Lower lobe of right lung (tissue), 2 donors: ENCODE results near the gene MOCS2. TPM values are rescaled to one million over a fixed set of nuclear protein-coding genes. Genes with fewer than 3 reads are reported as not detected.

Experiments used
- ATAC-seq, 2 donors: fragments of 200-7000 bp; cut with Tn5 transposase; one replicate each; pipeline ENCODE4 v1.9.1; 2020 to 2022; ENCODE audit warnings: mild to moderate bottlenecking in 2 of 2, moderate library complexity in 2 of 2
- DNase-seq: peaks from one replicate; pipeline ENCODE4 v3.0.0-alpha.2; 2020
- H3K27ac ChIP-seq: fragments of 200-600 bp; one replicate; pipeline ENCODE4 v1.8.0; 2022
- H3K27me3 ChIP-seq: fragments of 200-600 bp; one replicate; pipeline ENCODE4 v1.8.0; 2022; ENCODE audit warnings: low read depth
- H3K36me3 ChIP-seq: fragments of 200-600 bp; one replicate; pipeline ENCODE4 v1.8.0; 2022; ENCODE audit warnings: mild to moderate bottlenecking
- H3K4me1 ChIP-seq: fragments of 200-600 bp; one replicate; pipeline ENCODE4 v1.8.0; 2022
- H3K4me3 ChIP-seq: fragments of 200-600 bp; one replicate; pipeline ENCODE4 v1.8.0; 2022; ENCODE audit warnings: mild to moderate bottlenecking
- H3K9me3 ChIP-seq: fragments of 200-600 bp; one replicate; pipeline ENCODE4 v1.8.0; 2022
- CTCF ChIP-seq: fragments of 200-600 bp; IDR thresholded peaks from one replicate; pipeline ENCODE4 v1.8.0; 2022; ENCODE audit warnings: antibody characterized with exemption, mild to moderate bottlenecking
- intact Hi-C: fragments of 100-400 bp; cut with DNase I; formaldehyde crosslinking; loops from one replicate; pipeline ENCODE4 v1.11.0; 2022
- total RNA-seq: library from RNA; stranded (reverse); fragmentation: NEBNext Ultra II Directional; extraction: Animal tissue kit (Norgen Biotek cat#: 25700); gene quantifications from one replicate; pipeline ENCODE4 v1.2.1, GENCODE V29; 2021
- donor health status: DM: no; HTN: yes; CAD: no; lungs with severe emphysema.

Gene MOCS2
- total RNA-seq, 1 donor from 2014 or later: 28.8 TPM

- ATAC-seq: no peak
- Histone ChIP-seq H3K36me3 (peaks cover 40% of the 10 kb centered on the region), H3K27me3 (no peaks in the 10 kb centered on the region), H3K4me1 (no peaks in the 10 kb centered on the region), H3K27ac (no peak overlapping the region), H3K4me3 (no peak overlapping the region), H3K9me3 (no peaks in the 10 kb centered on the region)
- TF ChIP-seq CTCF: no peak
- intact Hi-C loops: loop anchor here (5.0 kb wide), 1 partner anchor 148 kb away; no protein-coding TSS in a partner anchor
- no peak for DNase-seq
Measured at GRCh38 chr5:53095217-53095616, 14.3 kb downstream of the MOCS2 start.

GRCh38 chr5:53092242-53092641 lies 17.3 kb downstream of the MOCS2 start:
- ATAC-seq (no peak), DNase-seq (no peak)
- TF ChIP-seq CTCF: no peak
- peaks cover 24% of the 10 kb centered on the region for H3K36me3 ChIP-seq
- no peaks in the 10 kb centered on the region for H3K9me3 ChIP-seq
- H3K27ac ChIP-seq: no peak overlapping the region
- no peaks in the 10 kb centered on the region for H3K4me1 ChIP-seq
- no peaks in the 10 kb centered on the region for H3K27me3 ChIP-seq
- H3K4me3 ChIP-seq: no peak overlapping the region
- intact Hi-C loops: no loop called here

- intact Hi-C loops: no loop called here
- no peak for ATAC-seq
- no peaks in the 10 kb centered on the region for H3K9me3 ChIP-seq
- no peak overlapping the region for H3K4me3 ChIP-seq
- peaks cover 25% of the 10 kb centered on the region for H3K36me3 ChIP-seq
- no peaks in the 10 kb centered on the region for H3K4me1 ChIP-seq
- no peaks in the 10 kb centered on the region for H3K27me3 ChIP-seq
- no peak for TF ChIP-seq CTCF
- DNase-seq: no peak
- no peak overlapping the region for H3K27ac ChIP-seq
Measured at GRCh38 chr5:53091289-53091688, 18.3 kb downstream of the MOCS2 start.

- Histone ChIP-seq H3K9me3 (no peaks in the 10 kb centered on the region), H3K27ac (no peak overlapping the region), H3K36me3 (peaks cover 26% of the 10 kb centered on the region), H3K4me3 (no peak overlapping the region), H3K27me3 (no peaks in the 10 kb centered on the region), H3K4me1 (no peaks in the 10 kb centered on the region)
- no peak for TF ChIP-seq CTCF
- no peak for DNase-seq
- intact Hi-C loops: no loop called here
- ATAC-seq: no peak
Measured at GRCh38 chr5:53090229-53090628, 19.3 kb downstream of the MOCS2 start.

- DNase-seq: no peak
- no peak for ATAC-seq
- H3K9me3 ChIP-seq: no peaks in the 10 kb centered on the region
- intact Hi-C loops: no loop called here
- H3K27ac ChIP-seq: no peak overlapping the region
- no peaks in the 10 kb centered on the region for H3K27me3 ChIP-seq
- no peak overlapping the region for H3K4me3 ChIP-seq
- TF ChIP-seq CTCF: no peak
- H3K4me1 ChIP-seq: peaks cover under 1% of the 10 kb centered on the region
- peaks cover 26% of the 10 kb centered on the region for H3K36me3 ChIP-seq
Measured at GRCh38 chr5:53089481-53089991, 20.0 kb downstream of the MOCS2 start.

GRCh38 chr5:53087621-53088121 lies 21.9 kb downstream of the MOCS2 start:
- no peak overlapping the region for H3K27ac ChIP-seq
- no peaks in the 10 kb centered on the region for H3K9me3 ChIP-seq
- no peaks in the 10 kb centered on the region for H3K27me3 ChIP-seq
- no peak overlapping the region for H3K4me3 ChIP-seq
- H3K4me1 ChIP-seq: peaks cover 5% of the 10 kb centered on the region
- ATAC-seq (no peak), DNase-seq (no peak)
- peaks cover 35% of the 10 kb centered on the region for H3K36me3 ChIP-seq
- intact Hi-C loops: no loop called here
- no peak for TF ChIP-seq CTCF
